Measurements from ENCODE around the gene KCNIP4. TPM values are rescaled to one million over a fixed set of nuclear protein-coding genes. Genes with fewer than 3 reads are reported as not detected.

Gene KCNIP4
- total RNA-seq, 1 donor from 2014 or later, result not detected

- intact Hi-C loops (cut with micrococcal nuclease), result no loop called here
Observed at GRCh38 chr4:21097865-21098264, 850.7 kb downstream of the KCNIP4 start.

GRCh38 chr4:21097026-21097425 lies 851.5 kb downstream of the KCNIP4 start:
- intact Hi-C loops (cut with micrococcal nuclease), result no loop called here

GRCh38 chr4:21092531-21092930 lies 856.0 kb downstream of the KCNIP4 start:
- intact Hi-C loops (cut with micrococcal nuclease), result no loop called here

- intact Hi-C loops (cut with micrococcal nuclease), result no loop called here
Observed at GRCh38 chr4:21090094-21090666, 858.4 kb downstream of the KCNIP4 start.

GRCh38 chr4:21083413-21083812 lies 865.2 kb downstream of the KCNIP4 start:
- intact Hi-C loops (cut with micrococcal nuclease), result no loop called here

- intact Hi-C loops (cut with micrococcal nuclease), result no loop called here
Observed at GRCh38 chr4:21077967-21078366, 870.6 kb downstream of the KCNIP4 start.

GRCh38 chr4:21067351-21067750 lies 881.2 kb downstream of the KCNIP4 start:
- intact Hi-C loops (cut with micrococcal nuclease), result no loop called here

- intact Hi-C loops (cut with micrococcal nuclease), result no loop called here
Observed at GRCh38 chr4:21061902-21062301, 886.7 kb downstream of the KCNIP4 start.

GRCh38 chr4:21046141-21046540 lies 902.4 kb downstream of the KCNIP4 start:
- intact Hi-C loops (cut with micrococcal nuclease), result no loop called here

GRCh38 chr4:21045119-21045518 lies 903.5 kb downstream of the KCNIP4 start:
- intact Hi-C loops (cut with micrococcal nuclease), result no loop called here

- intact Hi-C loops (cut with micrococcal nuclease), result no loop called here
Observed at GRCh38 chr4:21041708-21042107, 906.9 kb downstream of the KCNIP4 start.

GRCh38 chr4:21034728-21035127 lies 913.8 kb downstream of the KCNIP4 start:
- intact Hi-C loops (cut with micrococcal nuclease), result no loop called here

- intact Hi-C loops (cut with micrococcal nuclease), result no loop called here
Observed at GRCh38 chr4:21032089-21032645, 916.4 kb downstream of the KCNIP4 start.

GRCh38 chr4:21018817-21019216 lies 929.8 kb downstream of the KCNIP4 start:
- intact Hi-C loops (cut with micrococcal nuclease), result no loop called here

- intact Hi-C loops (cut with micrococcal nuclease), result loop anchor here (1.0 kb wide), 1 partner anchor 23 kb away; no protein-coding TSS in a partner anchor
Observed at GRCh38 chr4:21013501-21013900, 935.1 kb downstream of the KCNIP4 start.

GRCh38 chr4:21012851-21013331 lies 935.7 kb downstream of the KCNIP4 start:
- intact Hi-C loops (cut with micrococcal nuclease), result loop anchor here (1.0 kb wide), 1 partner anchor 23 kb away; no protein-coding TSS in a partner anchor

GRCh38 chr4:21011106-21011505 lies 937.5 kb downstream of the KCNIP4 start:
- intact Hi-C loops (cut with micrococcal nuclease), result no loop called here

- intact Hi-C loops (cut with micrococcal nuclease), result no loop called here
Observed at GRCh38 chr4:21009956-21010355, 938.6 kb downstream of the KCNIP4 start.

- intact Hi-C loops (cut with micrococcal nuclease), result no loop called here
Observed at GRCh38 chr4:21005647-21006046, 942.9 kb downstream of the KCNIP4 start.

- intact Hi-C loops (cut with micrococcal nuclease), result no loop called here
Observed at GRCh38 chr4:21002976-21003375, 945.6 kb downstream of the KCNIP4 start.

- intact Hi-C loops (cut with micrococcal nuclease), result no loop called here
Observed at GRCh38 chr4:21002286-21002685, 946.3 kb downstream of the KCNIP4 start.

GRCh38 chr4:21001490-21001889 lies 947.1 kb downstream of the KCNIP4 start:
- intact Hi-C loops (cut with micrococcal nuclease), result no loop called here

- intact Hi-C loops (cut with micrococcal nuclease), result no loop called here
Observed at GRCh38 chr4:20997886-20998285, 950.7 kb downstream of the KCNIP4 start.

Measured in T-helper 2 cell treated with Interferon-gamma antibody and Interleukin-4, amounts not matched to agents 100 ng/mL and 5 ng/mL, for 36 hours (primary cell).